Neural cell (in vitro differentiated cells): ENCODE results near the gene CCDC85C. TPM values are rescaled to one million over a fixed set of nuclear protein-coding genes. Genes with fewer than 3 reads are reported as not detected.

ENCODE experiments used
- H2AFZ ChIP-seq: fragments of 200-600, 300-800 bp; sonication (generic), shearing (Covaris generic); 2 replicates; pipeline ENCODE4 v1.6.0; 2014; ENCODE audit warnings: low read depth, mild to moderate bottlenecking, antibody characterized with exemption, low read length, moderate library complexity
- H3F3A ChIP-seq: fragments of 200-600 bp; shearing (Covaris generic); 2 replicates; pipeline ENCODE4 v1.6.1; 2016; ENCODE audit warnings: mild to moderate bottlenecking, moderate library complexity, mixed read lengths, antibody characterized with exemption, low read length; ENCODE audit not compliant: insufficient read depth, poor library complexity, severe bottlenecking
- H3K27ac ChIP-seq: fragments of 200-600, 300-800 bp; sonication (generic), shearing (Covaris generic); 2 replicates; pipeline ENCODE4 v1.5.1; 2014; ENCODE audit warnings: mild to moderate bottlenecking, low read length, moderate library complexity
- H3K27me3 ChIP-seq: fragments of 300-800, 200-600 bp; sonication (generic), shearing (Covaris generic); 2 replicates; pipeline ENCODE4 v1.6.0; 2014; ENCODE audit warnings: mild to moderate bottlenecking, low read depth, low read length, moderate library complexity; ENCODE audit not compliant: insufficient read depth
- H3K36me3 ChIP-seq: fragments of 300-800, 200-600 bp; sonication (generic), shearing (Covaris generic); 2 replicates; pipeline ENCODE4 v1.5.1; 2014; ENCODE audit warnings: mild to moderate bottlenecking, antibody characterized with exemption, low read length, moderate library complexity; ENCODE audit not compliant: insufficient read depth
- H3K4me2 ChIP-seq: fragments of 300-800, 200-600 bp; sonication (generic), shearing (Covaris generic); 2 replicates; pipeline ENCODE4 v1.6.0; 2014; ENCODE audit warnings: mild to moderate bottlenecking, low read length
- H3K4me3 ChIP-seq: fragments of 300-800, 200-600 bp; sonication (generic), shearing (Covaris generic); 2 replicates; pipeline ENCODE4 v1.5.1; 2014; ENCODE audit warnings: mild to moderate bottlenecking, low read length, moderate library complexity
- H3K79me2 ChIP-seq: fragments of 200-600 bp; shearing (Covaris generic); replicated peaks from 2 replicates; pipeline ENCODE4 v1.6.0; 2014; ENCODE audit warnings: mild to moderate bottlenecking, low read length, moderate library complexity; ENCODE audit not compliant: insufficient read depth
- H3K9ac ChIP-seq: fragments of 300-800, 200-600 bp; sonication (generic), shearing (Covaris generic); 2 replicates; pipeline ENCODE4 v1.6.1; 2016; ENCODE audit warnings: mild to moderate bottlenecking, low read length, mixed read lengths
- H3K9me2 ChIP-seq: fragments of 200-600 bp; shearing (Covaris generic); 2 replicates; pipeline ENCODE4 v1.6.1; 2016; ENCODE audit warnings: mild to moderate bottlenecking, low read length, mixed read lengths; ENCODE audit not compliant: insufficient read depth
- H3K9me3 ChIP-seq: fragments of 200-600, 300-800 bp; sonication (generic), shearing (Covaris generic); 2 replicates; pipeline ENCODE4 v1.6.1; 2016; ENCODE audit warnings: mild to moderate bottlenecking, mixed run types, low read length, moderate library complexity, mixed read lengths
- H4K20me1 ChIP-seq: fragments of 200-600 bp; shearing (Covaris generic); 2 replicates; pipeline ENCODE4 v1.6.1; 2016; ENCODE audit warnings: mild to moderate bottlenecking, mixed run types; ENCODE audit not compliant: insufficient read depth
- EP300 ChIP-seq: fragments of 450-650 bp; conservative IDR thresholded peaks from 2 replicates; pipeline ENCODE4 v1.6.1; 2014; ENCODE audit warnings: antibody characterized with exemption, mild to moderate bottlenecking, moderate library complexity; ENCODE audit not compliant: poor library complexity, severe bottlenecking
- EZH2 ChIP-seq: fragments of 200-600, 300-800 bp; shearing (Covaris generic), sonication (generic); IDR thresholded peaks from 2 replicates; pipeline ENCODE4 v1.6.1; 2014; ENCODE audit warnings: antibody characterized with exemption, low read length, borderline replicate concordance, mild to moderate bottlenecking; ENCODE audit not compliant: insufficient read depth, poor library complexity, severe bottlenecking
- MXI1 ChIP-seq: fragments of 450-650 bp; conservative IDR thresholded peaks from 2 replicates; pipeline ENCODE4 v1.6.1; 2014; ENCODE audit warnings: antibody characterized with exemption, mild to moderate bottlenecking; ENCODE audit not compliant: poor library complexity, severe bottlenecking
- POLR2AphosphoS5 ChIP-seq: IDR thresholded peaks from 2 replicates; pipeline ENCODE4 v1.6.1; 2012
- RAD21 ChIP-seq: fragments of 450-650 bp; conservative IDR thresholded peaks from 2 replicates; pipeline ENCODE4 v1.6.1; 2014; ENCODE audit warnings: antibody characterized with exemption, mild to moderate bottlenecking, moderate library complexity
- SMC3 ChIP-seq: fragments of 450-650 bp; conservative IDR thresholded peaks from 2 replicates; pipeline ENCODE4 v1.6.1; 2014; ENCODE audit warnings: antibody characterized with exemption, mild to moderate bottlenecking, moderate library complexity; ENCODE audit not compliant: poor library complexity
- TAF1 ChIP-seq: IDR thresholded peaks from 2 replicates; pipeline ENCODE4 v1.6.1; 2012; ENCODE audit warnings: low read depth
- polyA plus RNA-seq: library from polyadenylated mRNA; depleted of rRNA; stranded (reverse); fragments of >200 nt; gene quantifications from 2 replicates; pipeline ENCODE4 v1.2.3, GENCODE V29; 2014
- TF ChIP-seq, protein P1 (sequence below): fragments of 450-650 bp; IDR thresholded peaks from 2 replicates; pipeline ENCODE4 v1.5.1; 2014; ENCODE audit warnings: antibody characterized with exemption, mild to moderate bottlenecking, moderate library complexity; ENCODE audit not compliant: poor library complexity, severe bottlenecking
- TF ChIP-seq, protein P2 (sequence below): IDR thresholded peaks from 2 replicates; pipeline ENCODE4 v1.6.1; 2012; ENCODE audit warnings: borderline replicate concordance

CCDC85C gene
- polyA plus RNA-seq, 1 donor from 2014 or later: 24.8 TPM

DNA sequence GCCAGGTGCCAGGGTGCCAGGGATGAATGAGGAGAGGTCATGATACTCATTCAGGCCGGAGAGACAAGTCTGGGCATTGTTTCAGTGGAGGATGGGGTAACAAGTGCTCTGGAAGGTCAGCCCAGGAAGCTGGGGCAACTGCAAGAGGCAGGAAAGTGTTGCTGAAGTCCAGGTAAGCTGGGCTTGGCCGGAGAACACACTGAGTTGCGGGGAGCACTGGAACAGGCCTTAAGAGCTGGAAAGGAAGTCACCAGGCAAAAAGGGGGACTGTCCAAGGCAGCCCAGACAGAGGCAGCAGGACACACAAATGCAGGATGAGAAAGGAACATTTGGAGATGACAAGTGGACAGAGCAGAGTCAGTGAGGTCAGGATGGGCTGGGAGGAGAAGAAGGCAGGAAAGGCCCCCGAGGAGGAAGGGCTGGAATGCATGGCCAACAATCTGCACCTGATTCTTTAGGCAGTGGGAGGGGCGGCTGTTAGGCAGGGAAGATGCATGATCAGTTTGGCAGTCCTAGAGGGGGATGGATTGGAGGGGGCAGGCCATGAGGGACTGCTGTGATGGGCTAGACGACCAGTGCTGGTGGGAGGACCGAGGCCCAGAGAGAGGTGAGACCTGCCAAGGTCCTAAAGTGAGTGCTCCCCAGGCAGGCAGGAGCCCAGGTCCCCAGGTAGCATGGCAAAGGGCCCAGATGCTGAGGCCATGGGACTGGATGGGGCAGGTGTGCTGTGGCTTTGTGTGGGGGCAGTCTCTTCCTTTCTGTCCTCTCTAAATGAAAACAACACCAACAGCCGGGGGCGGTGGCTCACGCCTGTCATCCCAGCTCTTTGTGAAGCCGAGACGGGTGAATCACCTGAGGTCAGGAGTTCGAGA is 23.7 kb upstream of the CCDC85C start:
- no peak overlapping the region for H3K4me2 ChIP-seq
- no peaks in the 10 kb centered on the region for H3K9me3 ChIP-seq
- TF ChIP-seq, protein P1, sequence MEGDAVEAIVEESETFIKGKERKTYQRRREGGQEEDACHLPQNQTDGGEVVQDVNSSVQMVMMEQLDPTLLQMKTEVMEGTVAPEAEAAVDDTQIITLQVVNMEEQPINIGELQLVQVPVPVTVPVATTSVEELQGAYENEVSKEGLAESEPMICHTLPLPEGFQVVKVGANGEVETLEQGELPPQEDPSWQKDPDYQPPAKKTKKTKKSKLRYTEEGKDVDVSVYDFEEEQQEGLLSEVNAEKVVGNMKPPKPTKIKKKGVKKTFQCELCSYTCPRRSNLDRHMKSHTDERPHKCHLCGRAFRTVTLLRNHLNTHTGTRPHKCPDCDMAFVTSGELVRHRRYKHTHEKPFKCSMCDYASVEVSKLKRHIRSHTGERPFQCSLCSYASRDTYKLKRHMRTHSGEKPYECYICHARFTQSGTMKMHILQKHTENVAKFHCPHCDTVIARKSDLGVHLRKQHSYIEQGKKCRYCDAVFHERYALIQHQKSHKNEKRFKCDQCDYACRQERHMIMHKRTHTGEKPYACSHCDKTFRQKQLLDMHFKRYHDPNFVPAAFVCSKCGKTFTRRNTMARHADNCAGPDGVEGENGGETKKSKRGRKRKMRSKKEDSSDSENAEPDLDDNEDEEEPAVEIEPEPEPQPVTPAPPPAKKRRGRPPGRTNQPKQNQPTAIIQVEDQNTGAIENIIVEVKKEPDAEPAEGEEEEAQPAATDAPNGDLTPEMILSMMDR: no peak
- TF ChIP-seq SMC3 (no peak), POLR2AphosphoS5 (no peak), TAF1 (no peak), EZH2 (no peak), MXI1 (no peak), EP300 (no peak), RAD21 (no peak)
- TF ChIP-seq, protein P2, sequence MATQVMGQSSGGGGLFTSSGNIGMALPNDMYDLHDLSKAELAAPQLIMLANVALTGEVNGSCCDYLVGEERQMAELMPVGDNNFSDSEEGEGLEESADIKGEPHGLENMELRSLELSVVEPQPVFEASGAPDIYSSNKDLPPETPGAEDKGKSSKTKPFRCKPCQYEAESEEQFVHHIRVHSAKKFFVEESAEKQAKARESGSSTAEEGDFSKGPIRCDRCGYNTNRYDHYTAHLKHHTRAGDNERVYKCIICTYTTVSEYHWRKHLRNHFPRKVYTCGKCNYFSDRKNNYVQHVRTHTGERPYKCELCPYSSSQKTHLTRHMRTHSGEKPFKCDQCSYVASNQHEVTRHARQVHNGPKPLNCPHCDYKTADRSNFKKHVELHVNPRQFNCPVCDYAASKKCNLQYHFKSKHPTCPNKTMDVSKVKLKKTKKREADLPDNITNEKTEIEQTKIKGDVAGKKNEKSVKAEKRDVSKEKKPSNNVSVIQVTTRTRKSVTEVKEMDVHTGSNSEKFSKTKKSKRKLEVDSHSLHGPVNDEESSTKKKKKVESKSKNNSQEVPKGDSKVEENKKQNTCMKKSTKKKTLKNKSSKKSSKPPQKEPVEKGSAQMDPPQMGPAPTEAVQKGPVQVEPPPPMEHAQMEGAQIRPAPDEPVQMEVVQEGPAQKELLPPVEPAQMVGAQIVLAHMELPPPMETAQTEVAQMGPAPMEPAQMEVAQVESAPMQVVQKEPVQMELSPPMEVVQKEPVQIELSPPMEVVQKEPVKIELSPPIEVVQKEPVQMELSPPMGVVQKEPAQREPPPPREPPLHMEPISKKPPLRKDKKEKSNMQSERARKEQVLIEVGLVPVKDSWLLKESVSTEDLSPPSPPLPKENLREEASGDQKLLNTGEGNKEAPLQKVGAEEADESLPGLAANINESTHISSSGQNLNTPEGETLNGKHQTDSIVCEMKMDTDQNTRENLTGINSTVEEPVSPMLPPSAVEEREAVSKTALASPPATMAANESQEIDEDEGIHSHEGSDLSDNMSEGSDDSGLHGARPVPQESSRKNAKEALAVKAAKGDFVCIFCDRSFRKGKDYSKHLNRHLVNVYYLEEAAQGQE: no peak
- H3K36me3 ChIP-seq: no peaks in the 10 kb centered on the region
- no peak overlapping the region for H2AFZ ChIP-seq
- H3K4me3 ChIP-seq: no peak overlapping the region
- H3K27ac ChIP-seq: no peak overlapping the region
- no peaks in the 10 kb centered on the region for H4K20me1 ChIP-seq
- H3K9ac ChIP-seq: no peak overlapping the region
- no peaks in the 10 kb centered on the region for H3K79me2 ChIP-seq
- no peaks in the 10 kb centered on the region for H3K27me3 ChIP-seq
- H3F3A ChIP-seq: no peaks in the 10 kb centered on the region
- no peaks in the 10 kb centered on the region for H3K9me2 ChIP-seq

DNA sequence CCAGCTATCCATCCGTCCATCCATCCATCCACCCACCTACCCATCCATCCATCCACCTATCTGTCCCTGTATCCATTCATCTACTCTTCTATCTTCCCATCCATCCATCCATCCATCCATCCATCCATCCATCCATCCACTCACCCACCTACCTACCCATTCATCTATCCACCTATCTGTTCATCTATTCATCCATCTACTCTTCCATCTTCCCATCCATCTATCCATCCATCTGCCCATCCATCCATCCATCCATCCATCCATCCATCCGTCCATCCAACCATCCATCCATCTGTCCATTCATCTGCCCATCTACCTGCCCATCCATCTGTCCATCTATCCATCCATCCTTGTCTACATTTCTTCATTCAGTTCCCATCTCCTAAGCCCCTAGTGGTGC is 23.1 kb upstream of the CCDC85C start:
- Histone ChIP-seq H2AFZ (no peak overlapping the region), H3K27me3 (no peaks in the 10 kb centered on the region), H3F3A (no peaks in the 10 kb centered on the region), H3K4me2 (no peak overlapping the region), H3K9me2 (no peaks in the 10 kb centered on the region), H3K36me3 (no peaks in the 10 kb centered on the region), H3K9ac (no peak overlapping the region), H3K79me2 (no peaks in the 10 kb centered on the region), H3K9me3 (no peaks in the 10 kb centered on the region), H3K4me3 (no peak overlapping the region), H3K27ac (no peak overlapping the region), H4K20me1 (no peaks in the 10 kb centered on the region)
- TF ChIP-seq RAD21 (no peak), EP300 (no peak), SMC3 (no peak), MXI1 (no peak), TAF1 (no peak), EZH2 (no peak), POLR2AphosphoS5 (no peak)
- TF ChIP-seq, protein P2: no peak
- TF ChIP-seq, protein P1: no peak
